Measurements from ENCODE around the gene PARD3B. TPM values are rescaled to one million over a fixed set of nuclear protein-coding genes. Genes with fewer than 3 reads are reported as not detected.

Gene PARD3B
- total RNA-seq, 1 donor from 2014 or later = not detected

GRCh38 chr2:204725693-204726360 is 180.6 kb downstream of the PARD3B start:
- POLR2A ChIA-PET = no interaction called here
- no peaks in the 10 kb centered on the region for H3K4me1 Mint-ChIP-seq
- no peak for ATAC-seq (ENCODE audit: low read depth)

GRCh38 chr2:204726831-204727230 is 181.6 kb downstream of the PARD3B start:
- Mint-ChIP-seq H3K36me3 (ENCODE audit: low read depth) (no peaks in the 10 kb centered on the region), H3K4me1 (no peaks in the 10 kb centered on the region), H3K9me3 (peaks cover 3% of the 10 kb centered on the region), H3K27ac (no peak overlapping the region), H3K27me3 (no peaks in the 10 kb centered on the region), H3K4me3 (no peak overlapping the region)
- CTCF ChIA-PET = no interaction called here
- no peak for DNase-seq
- ATAC-seq (ENCODE audit: low read depth) = no peak
- intact Hi-C loops (cut with micrococcal nuclease) = no loop called here
- POLR2A ChIA-PET = no interaction called here
- TF ChIP-seq CTCF (IDR thresholded peaks at IDR 0.05) = no peak

More at GRCh38 chr2:204725693-204726360, 180.6 kb downstream of the PARD3B start:
- CTCF ChIA-PET = no interaction called here
- DNase-seq = no peak
- no peak overlapping the region for H3K27ac Mint-ChIP-seq
- TF ChIP-seq CTCF (IDR thresholded peaks at IDR 0.05) = no peak
- peaks cover 3% of the 10 kb centered on the region for H3K9me3 Mint-ChIP-seq
- H3K36me3 Mint-ChIP-seq (ENCODE audit: low read depth) = no peaks in the 10 kb centered on the region
- intact Hi-C loops (cut with micrococcal nuclease) = no loop called here
- no peak overlapping the region for H3K4me3 Mint-ChIP-seq
- no peaks in the 10 kb centered on the region for H3K27me3 Mint-ChIP-seq

- Mint-ChIP-seq H3K27me3 (no peaks in the 10 kb centered on the region), H3K36me3 (ENCODE audit: low read depth) (no peaks in the 10 kb centered on the region), H3K9me3 (peaks cover 3% of the 10 kb centered on the region), H3K4me3 (no peak overlapping the region), H3K27ac (no peak overlapping the region), H3K4me1 (no peaks in the 10 kb centered on the region)
- no peak for DNase-seq
- no peak for ATAC-seq (ENCODE audit: low read depth)
- ChIA-PET CTCF (no interaction called here), POLR2A (no interaction called here)
- intact Hi-C loops (cut with micrococcal nuclease) = no loop called here
- no peak for TF ChIP-seq CTCF (IDR thresholded peaks at IDR 0.05)
These were observed 182.1 kb downstream of the PARD3B start for GRCh38 chr2:204727368-204727767.

GRCh38 chr2:204730603-204731002 is 185.3 kb downstream of the PARD3B start:
- TF ChIP-seq CTCF (IDR thresholded peaks at IDR 0.05) = no peak
- ATAC-seq (ENCODE audit: low read depth) = no peak
- Mint-ChIP-seq H3K9me3 (no peaks in the 10 kb centered on the region), H3K4me1 (no peaks in the 10 kb centered on the region), H3K27me3 (no peaks in the 10 kb centered on the region), H3K4me3 (no peak overlapping the region), H3K36me3 (ENCODE audit: low read depth) (no peaks in the 10 kb centered on the region), H3K27ac (no peak overlapping the region)
- DNase-seq = no peak
- ChIA-PET CTCF (no interaction called here), POLR2A (no interaction called here)
- intact Hi-C loops (cut with micrococcal nuclease) = no loop called here

GRCh38 chr2:204732019-204732418 is 186.7 kb downstream of the PARD3B start:
- intact Hi-C loops (cut with micrococcal nuclease) = no loop called here
- Mint-ChIP-seq H3K4me3 (no peak overlapping the region), H3K9me3 (peaks cover 3% of the 10 kb centered on the region), H3K4me1 (no peaks in the 10 kb centered on the region), H3K27ac (no peak overlapping the region), H3K36me3 (ENCODE audit: low read depth) (no peaks in the 10 kb centered on the region), H3K27me3 (no peaks in the 10 kb centered on the region)
- ATAC-seq (ENCODE audit: low read depth) = no peak
- ChIA-PET CTCF (no interaction called here), POLR2A (no interaction called here)
- no peak for TF ChIP-seq CTCF (IDR thresholded peaks at IDR 0.05)
- no peak for DNase-seq

Data from activated B cell treated with CpG ODN at 0.5 μM for 24 hours (primary cell).